T follicular helper cell (primary cell): ENCODE results near the gene TUB.

ENCODE experiments used
- DNase-seq: peaks from one replicate; pipeline ENCODE4 v3.0.0-alpha.2; 2020; ENCODE audit warnings: low read depth

The TUB gene

DNA sequence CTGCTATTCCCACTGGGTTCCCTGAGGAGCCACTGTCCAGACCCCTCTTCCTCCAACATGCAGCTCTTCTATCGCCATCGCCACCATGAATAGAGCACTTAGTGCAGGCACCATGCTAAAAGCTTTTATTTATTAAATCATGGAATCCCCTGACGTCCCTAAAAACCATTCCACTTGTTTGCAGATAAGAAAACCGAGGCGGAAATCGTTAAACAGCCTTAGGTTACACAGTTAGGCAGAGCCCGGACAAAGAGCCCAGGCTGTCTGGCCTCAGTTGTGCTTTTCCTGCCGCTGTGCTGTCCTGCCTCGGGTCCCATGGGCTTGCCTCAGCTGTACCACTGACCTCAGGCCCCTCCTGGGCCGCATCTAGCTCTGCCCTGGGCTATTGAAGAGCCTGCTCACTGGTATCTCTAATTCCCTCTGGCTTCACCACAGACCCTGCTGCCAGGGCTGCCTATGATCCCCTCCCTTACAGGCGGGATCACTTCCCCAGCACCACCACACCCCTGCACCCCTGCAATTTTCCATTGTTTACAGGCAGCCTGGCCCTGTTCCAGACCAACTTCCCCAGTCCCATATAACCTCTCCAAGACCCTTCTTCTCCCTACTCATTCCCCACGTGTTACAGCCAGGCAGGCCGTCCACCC, 13.0 kb upstream of the TUB start:
- DNase-seq, result no peak

DNA sequence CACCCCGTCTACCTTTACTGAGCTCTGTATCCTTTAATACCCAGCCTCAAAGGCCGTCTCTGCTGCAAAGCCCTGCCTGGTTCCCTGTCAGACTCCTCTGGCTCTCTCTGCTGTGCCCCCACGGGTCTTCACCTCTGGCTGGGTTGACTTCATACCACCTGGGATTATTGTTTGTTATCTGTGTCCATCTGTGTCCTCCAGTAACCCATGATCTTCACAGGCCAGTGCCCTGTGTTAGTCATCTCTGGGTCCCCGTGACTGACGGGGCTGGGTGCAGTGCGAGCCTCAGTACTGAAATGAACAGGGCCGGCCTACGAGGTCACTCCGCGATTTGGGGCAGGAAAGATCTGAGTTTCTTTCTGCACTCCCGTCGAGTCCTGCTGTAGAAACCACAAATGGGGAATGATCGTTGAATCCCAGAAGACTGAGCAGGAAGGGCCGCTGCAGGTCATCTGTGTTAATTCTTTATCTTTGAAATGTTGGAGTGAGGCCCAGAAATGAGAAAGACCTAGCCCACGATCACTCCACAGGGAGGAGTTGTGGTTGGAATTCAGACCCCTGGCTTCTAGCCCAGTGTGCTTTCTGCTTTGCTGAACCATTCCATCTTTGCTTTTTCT, 12.3 kb upstream of the TUB start:
- no peak for DNase-seq

GRCh38 chr11:8069771-8070170, 11.2 kb upstream of the TUB start:
- no peak for DNase-seq

GRCh38 chr11:8070417-8071115, 10.4 kb upstream of the TUB start:
- DNase-seq, result no peak

- no peak for DNase-seq
Observed at GRCh38 chr11:8071616-8072581, 9.1 kb upstream of the TUB start.

DNA sequence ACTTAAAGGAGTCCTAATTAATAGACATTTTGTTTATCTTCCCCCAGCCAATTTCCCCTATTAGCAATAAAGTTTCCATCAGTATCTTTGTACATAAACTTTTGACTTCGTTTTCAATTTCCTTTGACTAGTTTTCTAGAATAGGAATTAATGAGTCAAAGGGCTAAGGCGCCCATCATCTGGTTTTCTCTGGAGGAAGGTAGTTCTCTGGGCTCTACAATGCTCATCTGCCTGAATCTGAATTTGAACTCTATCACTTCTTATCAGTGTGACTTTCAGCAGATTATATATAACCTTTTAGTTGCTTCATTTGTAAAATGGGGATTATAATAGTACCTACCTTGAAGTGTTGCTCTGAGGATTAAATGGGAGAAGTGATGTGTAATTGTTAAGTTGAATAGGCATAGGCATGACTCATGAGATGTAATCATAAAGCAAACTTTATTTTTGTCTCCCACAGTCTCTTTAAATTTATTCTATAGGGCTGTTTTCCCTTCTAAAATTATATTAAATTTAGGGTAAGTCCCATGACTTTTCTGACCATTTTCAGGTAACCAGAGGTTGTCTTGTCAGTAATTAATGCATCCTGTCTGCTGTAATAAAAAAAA, 5.8 kb upstream of the TUB start:
- no peak for DNase-seq

DNA sequence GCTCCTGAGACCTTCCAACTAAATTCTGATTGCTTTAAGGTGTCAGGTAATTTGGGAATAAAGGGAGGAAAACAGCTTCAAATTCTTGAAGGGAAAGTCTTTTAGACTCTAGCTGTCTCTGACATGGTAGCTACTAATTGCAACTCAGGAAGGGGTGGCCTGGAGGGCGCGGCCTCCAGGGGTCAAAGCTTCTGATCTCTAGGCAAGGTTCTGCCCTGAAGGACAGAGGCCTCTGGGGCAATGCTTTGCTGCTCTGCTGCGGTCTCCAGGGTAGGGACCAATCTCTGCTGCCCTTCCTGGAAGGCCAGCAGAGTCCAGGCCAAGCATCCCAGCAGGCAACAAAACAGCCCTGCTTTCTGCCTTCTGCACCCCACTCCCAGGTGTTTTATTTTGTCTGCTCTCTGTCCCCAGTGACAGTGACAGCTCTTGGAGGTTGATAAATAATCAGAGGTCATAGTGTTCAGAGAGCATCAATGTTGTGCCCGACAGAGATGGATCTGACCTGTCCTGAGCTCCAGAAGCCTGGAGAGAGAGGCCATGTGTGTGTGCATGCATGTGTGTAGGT, 1.8 kb upstream of the TUB start:
- no peak for DNase-seq

- no peak for DNase-seq
Observed at GRCh38 chr11:8080069-8080670, 841 bp upstream of the TUB start.

GRCh38 chr11:8081591-8082250, 710 bp downstream of the TUB start:
- no peak for DNase-seq

DNA sequence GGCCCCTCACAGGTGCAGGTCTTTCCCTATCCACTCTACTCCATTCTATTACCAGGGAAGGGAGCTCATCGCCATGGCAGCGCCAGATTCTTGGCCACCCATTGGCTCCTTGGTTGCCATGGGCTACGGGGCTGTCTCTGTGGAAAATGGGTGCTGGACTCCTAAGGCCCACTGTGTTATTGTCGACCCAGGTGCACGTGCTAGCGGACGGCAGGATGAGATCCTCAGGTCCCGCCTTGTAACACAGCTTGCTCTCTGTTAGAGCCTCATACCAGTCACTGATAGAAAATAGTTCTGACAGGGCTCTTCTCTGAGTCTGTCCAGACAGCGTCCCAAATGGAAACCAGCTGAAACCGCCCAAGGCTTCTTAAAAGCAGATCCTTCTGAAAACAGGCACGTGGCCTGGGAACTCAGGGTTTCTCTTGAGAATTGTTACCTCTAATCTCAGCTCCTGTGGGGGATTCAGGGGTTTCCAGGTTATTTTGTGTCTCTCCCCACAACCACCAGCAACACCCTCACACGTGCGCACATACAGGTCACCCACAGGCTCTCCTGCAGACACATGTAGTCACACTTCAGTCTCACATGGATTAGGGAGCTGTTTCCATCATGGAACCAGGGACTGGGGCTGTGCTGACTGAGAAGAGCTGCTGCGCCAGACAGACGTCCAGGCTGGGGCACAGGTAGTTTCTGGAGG, 1.5 kb downstream of the TUB start:
- DNase-seq, result no peak

- DNase-seq, result no peak
Observed at GRCh38 chr11:8083088-8083395, 2.0 kb downstream of the TUB start.

GRCh38 chr11:8083871-8084281, 2.9 kb downstream of the TUB start:
- DNase-seq, result no peak

- no peak for DNase-seq
Observed at GRCh38 chr11:8084352-8084751, 3.3 kb downstream of the TUB start.

GRCh38 chr11:8085011-8085645, 4.1 kb downstream of the TUB start:
- no peak for DNase-seq

DNA sequence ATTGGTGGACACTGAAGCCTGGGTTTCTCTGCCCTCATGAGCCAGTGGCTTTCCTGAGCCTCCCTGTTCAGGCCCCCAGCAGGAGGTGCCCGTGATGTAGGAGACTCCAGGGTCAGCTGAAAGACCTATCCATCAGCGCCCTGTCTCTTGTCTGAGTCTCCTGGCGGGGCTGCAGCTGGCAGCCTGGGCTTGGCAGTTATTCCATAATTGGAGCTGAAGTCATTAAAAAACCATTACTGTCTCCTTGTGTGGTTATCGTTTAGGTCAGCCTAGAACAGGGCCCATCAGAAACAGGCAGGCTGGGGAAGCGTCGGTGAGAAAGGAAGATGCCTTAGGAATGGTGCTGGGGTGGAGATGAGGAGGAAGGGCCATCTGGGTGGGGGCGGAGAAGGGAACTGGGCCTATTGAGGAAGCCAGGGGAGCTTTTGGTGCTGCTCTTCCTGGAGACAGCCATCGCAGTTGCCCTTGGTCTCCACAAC, 5.0 kb downstream of the TUB start:
- no peak for DNase-seq

DNA sequence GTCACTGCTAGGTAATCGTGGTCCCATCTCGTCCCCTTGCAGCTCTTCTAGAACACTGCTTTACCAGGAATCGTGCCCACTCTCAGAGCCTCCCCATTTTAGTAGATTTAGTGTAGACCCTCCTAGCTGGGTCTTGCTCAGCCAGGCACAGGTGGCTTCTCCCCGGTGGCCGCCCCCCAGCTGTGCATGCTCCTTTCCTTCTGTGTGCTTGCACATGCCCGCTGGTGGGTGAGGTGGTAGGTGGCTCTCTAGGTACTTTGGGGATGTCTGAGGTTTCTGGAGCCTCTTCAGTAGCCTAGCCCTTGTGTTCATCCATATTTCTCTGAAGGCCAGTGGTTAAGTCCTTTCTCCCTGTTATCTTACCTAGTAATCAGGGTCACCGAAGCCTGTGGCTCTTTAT, 5.6 kb downstream of the TUB start:
- no peak for DNase-seq

DNA sequence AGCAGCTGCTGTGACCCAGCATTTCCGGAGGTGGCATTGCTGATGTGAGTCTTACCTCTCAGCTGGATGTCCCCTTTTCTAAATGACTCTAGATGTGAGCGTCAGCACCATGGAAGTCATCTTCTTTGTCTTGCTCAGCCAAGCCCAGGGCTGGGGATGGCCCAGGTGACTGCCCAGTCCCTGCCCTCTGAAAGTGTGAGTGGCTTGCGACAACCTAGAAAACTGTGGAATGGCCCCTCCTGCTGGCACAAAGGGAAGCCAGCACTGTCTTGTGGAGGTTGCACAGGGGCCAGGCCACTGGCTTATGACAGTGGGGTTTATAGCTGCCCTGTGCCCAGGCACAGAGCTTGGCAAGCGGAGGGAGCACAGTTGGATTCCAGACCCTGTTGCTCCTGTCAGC, 6.2 kb downstream of the TUB start:
- DNase-seq, result no peak

GRCh38 chr11:8087756-8088155, 6.7 kb downstream of the TUB start:
- DNase-seq, result no peak

- no peak for DNase-seq
Observed at GRCh38 chr11:8089791-8090510, 8.9 kb downstream of the TUB start.
